ENCODE measurements around the gene OR1F1. TPM values are rescaled to one million over a fixed set of nuclear protein-coding genes. Genes with fewer than 3 reads are reported as not detected.

The OR1F1 gene
- total RNA-seq = not detected in 2 replicates

DNA sequence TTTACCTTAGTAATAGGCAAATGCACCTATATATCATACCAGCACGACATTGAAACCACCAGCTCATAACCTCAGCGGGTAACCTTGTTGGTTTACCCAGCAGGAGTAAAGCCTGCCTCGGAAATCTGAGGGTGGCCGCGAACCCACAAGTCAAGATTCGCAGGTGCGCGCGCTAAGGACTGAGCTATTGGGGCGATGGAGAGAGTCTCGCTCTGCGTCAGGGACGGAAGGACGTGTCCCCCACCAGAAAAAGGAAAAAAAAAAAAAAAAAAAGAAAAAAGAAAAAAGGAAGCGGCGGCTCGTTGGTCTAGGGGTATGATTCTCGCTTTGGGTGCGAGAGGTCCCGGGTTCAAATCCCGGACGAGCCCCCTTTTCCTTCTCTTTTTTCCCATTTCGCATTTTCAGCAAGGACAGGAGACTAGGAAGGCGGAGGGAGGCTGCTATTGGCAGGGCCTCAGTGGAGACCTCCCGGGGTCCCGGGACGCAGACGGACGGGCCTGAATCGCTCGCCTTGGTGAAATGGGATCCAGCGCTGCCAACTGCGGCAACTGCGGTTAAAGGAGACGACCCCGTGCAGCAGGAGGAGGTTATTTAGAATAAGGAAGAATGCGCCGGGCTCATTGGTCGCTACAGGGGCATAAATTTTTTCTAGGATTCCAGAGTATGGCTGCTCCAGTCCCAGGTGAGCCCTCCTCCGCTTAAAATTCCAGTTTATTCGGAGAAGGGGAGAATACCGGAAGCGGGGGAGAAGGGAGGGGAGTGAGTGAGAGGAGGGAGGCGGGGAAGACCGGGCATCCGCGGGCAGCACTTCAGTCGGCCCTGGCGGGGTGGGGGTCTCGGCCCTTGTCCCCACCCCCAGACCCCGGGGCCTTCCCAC, at the start of gene OR1F1:
Gene OR1F1, plus strand, starts transcription at position 407 of the 877 bp plus-strand sequence.

DNA sequence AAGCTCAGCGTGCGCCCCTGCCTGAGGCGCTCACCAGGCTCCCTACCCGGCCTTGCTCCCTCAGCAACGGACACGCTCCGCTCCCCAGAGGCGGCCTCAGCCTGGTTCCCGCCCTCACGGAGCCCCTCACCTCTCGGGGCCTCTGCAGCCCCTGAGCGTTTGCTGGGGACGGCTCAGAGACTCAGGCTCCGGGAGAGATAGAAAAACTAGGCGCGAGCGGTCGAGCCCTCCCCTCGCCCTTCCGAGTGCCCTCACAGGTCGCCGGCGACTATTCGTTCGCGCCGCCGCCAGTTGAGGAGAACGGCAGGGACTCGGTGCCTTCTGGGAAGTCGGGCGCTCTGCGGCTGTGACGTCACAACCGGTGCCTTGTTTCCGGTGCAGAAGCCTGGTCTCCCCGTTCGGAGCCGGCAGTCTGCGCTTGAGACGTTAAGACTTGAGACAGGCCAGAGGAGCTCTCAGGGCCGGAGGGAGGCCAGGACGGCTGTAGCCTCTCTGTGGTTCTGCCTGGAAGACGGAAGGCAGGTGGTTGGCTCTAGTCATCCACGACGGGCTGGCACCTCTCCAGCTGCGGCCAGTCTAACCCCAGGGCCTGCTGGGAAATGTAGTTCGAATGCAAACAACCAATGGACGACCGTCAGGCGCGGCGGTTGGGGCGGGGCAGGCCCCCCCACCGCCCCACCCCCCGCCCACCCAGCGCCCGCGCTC, 47.0 kb downstream of the OR1F1 start, which contains the start of gene ZNF200:
Gene ZNF200, minus strand, starts transcription at position 302 of the 705 bp plus-strand sequence. CDS start 1,403 bp downstream, outside the sequence.

Other genes with a start within 250 kb of the OR1F1 start
- gene KREMEN2, start 223.9 kb upstream of the OR1F1 start, total RNA-seq = not detected in 2 replicates
- gene PAQR4, start 218.9 kb upstream of the OR1F1 start, total RNA-seq = 6.2 and 13.3 TPM in 2 replicates
- gene PKMYT1, start 207.8 kb upstream of the OR1F1 start, total RNA-seq = 12.5 and 19.4 TPM in 2 replicates
- gene CLDN9, start 175.3 kb upstream of the OR1F1 start, total RNA-seq = not detected in 2 replicates
- gene CLDN6, start 170.0 kb upstream of the OR1F1 start, total RNA-seq = not detected in 2 replicates
- gene TNFRSF12A, start 167.8 kb upstream of the OR1F1 start, total RNA-seq = 85.6 and 172 TPM in 2 replicates
- 12.5 and 16.2 TPM in 2 replicates for gene HCFC1R1, start 164.3 kb upstream of the OR1F1 start, total RNA-seq
- 25.0 and 34.0 TPM in 2 replicates for gene THOC6, start 164.2 kb upstream of the OR1F1 start, total RNA-seq
- gene BICDL2, start 151.3 kb upstream of the OR1F1 start, total RNA-seq = not detected in 2 replicates
- under 0.01 and 0.20 TPM in 2 replicates for gene MMP25, start 141.6 kb upstream of the OR1F1 start, total RNA-seq
- gene IL32, start 122.6 kb upstream of the OR1F1 start, total RNA-seq = 0.59 and 4.4 TPM in 2 replicates
- gene ZSCAN10, start 88.9 kb upstream of the OR1F1 start, total RNA-seq = not detected in 2 replicates
- 15.1 and 17.0 TPM in 2 replicates for gene ZNF205, start 75.6 kb upstream of the OR1F1 start, total RNA-seq
- gene ZNF213, start 53.2 kb upstream of the OR1F1 start, total RNA-seq = 4.4 and 7.4 TPM in 2 replicates
- gene ZNF200, start 47.0 kb downstream of the OR1F1 start, total RNA-seq = 5.9 and 10.4 TPM in 2 replicates
- gene MEFV, start 68.4 kb downstream of the OR1F1 start, total RNA-seq = under 0.01 and 0.20 TPM in 2 replicates
- gene ZNF263, start 95.3 kb downstream of the OR1F1 start, total RNA-seq = 28.7 and 41.1 TPM in 2 replicates
- 4.0 and 4.3 TPM in 2 replicates for gene TIGD7, start 117.2 kb downstream of the OR1F1 start, total RNA-seq
- 14.0 and 26.2 TPM in 2 replicates for gene ZNF75A, start 117.3 kb downstream of the OR1F1 start, total RNA-seq
- gene OR2C1, start 167.7 kb downstream of the OR1F1 start, total RNA-seq = 0.20 TPM in 1 of 2 replicates, not detected in the other
- 10.3 and 10.4 TPM in 2 replicates for gene ZSCAN32, start 212.8 kb downstream of the OR1F1 start, total RNA-seq
- 9.6 and 10.7 TPM in 2 replicates for gene ZNF174, start 213.0 kb downstream of the OR1F1 start, total RNA-seq